ENCODE measurements around the gene STOML1. TPM values are rescaled to one million over a fixed set of nuclear protein-coding genes. Genes with fewer than 3 reads are reported as not detected.
"Not testable (repeated sequence)": the region's sequence is repeated elsewhere in the genome, so short reads cannot be mapped to it uniquely, and the experiment has no call there.

The STOML1 gene
- polyA plus RNA-seq, 3 donors, result 9.5 to 10.5 (median 10.3) TPM

DNA sequence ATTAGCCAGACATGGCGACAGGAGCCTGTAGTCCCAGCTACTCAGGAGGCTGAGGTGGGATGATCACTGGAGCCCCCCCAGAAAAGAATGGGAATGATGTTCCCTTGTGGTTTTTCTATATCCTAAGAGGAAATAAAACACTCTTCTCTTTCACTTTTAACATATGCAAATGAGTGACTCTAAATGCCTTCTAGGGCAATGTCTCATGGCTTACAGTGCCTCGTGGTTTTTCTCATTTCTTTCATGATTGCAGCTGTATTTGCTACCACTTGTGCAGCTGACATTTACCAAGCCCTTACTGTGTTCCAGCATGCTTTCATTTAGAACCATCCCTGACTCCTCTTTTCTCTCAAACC is 26.4 kb downstream of the STOML1 start:
- DNase-seq (ENCODE audit: low read depth in 3 of 3, low spot score in 2 of 3), result no peak

DNA sequence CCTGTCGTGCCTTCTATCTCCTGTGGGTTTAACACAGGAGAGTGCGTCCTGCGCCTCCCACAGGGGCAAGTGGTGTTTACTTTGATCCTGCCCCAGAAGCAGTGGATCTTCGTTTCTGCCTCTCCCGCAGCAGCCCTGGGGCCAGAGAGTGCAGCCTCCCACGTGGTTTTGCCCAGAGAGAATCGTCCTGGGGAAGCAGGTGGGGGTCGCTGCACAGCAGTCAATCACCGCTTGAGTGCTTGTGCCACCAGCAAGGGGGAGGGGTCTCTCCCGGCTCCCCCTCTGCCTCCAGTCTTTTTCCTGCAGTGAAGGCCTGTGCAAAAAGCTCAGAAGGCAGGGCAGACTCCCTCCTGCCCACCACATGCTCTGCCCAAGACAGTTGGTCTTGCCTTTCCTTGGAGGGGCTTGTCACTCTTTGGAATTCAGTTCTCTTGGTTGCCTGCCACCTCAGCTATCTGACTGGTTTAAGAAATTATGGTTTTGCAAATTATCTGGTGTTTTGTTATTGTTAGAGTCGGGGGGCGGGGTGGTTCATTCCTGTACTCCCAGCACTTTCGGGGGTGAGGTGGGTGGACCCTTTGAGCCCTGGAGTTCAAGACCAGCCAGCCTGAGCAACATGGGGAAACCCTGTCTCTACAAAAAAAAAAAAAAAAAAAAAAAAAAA is 26.9 kb downstream of the STOML1 start:
- DNase-seq (ENCODE audit: low read depth in 3 of 3, low spot score in 2 of 3), result no peak

DNA sequence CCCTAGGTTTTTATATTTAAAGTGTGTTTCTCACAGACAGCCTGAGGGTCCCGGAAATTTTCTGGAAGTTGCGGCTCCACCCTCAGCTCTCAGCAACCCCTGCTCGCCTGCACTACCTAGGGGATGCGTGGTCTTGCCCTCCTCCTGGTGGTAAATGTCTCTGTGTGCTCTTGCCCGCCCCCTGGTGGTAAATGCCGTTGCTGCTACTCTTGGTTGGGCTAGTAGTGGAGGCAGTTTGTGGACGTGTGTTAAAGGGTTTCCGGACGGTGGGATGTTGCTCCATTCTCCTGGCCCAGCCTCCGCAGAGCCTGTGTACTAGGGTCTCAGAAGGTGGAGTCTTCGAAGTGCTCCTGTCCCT is 27.4 kb downstream of the STOML1 start:
- DNase-seq (ENCODE audit: low read depth in 3 of 3, low spot score in 2 of 3), result peak in 2 of 3 donors; percentile 57 to 62

DNA sequence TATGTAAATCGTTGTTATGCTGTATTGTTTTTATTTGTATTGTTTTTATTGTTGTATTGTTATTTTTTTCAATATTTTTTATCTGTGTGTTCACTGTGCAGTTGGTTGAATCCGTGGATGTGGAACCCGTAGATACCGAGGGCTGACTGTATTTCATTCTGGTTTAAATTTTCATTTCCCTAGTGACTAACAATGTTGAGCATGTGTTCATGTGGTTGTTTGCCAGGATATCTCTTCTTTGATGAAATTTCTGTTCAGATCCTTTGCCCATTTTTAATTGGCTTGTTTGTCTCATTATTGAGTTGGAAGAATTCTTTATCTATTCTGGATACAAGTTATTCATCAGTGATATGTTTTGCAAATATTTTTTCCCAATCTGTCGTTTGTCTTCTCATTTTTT is 29.7 kb downstream of the STOML1 start:
- no peak for DNase-seq (ENCODE audit: low read depth in 3 of 3, low spot score in 2 of 3)

DNA sequence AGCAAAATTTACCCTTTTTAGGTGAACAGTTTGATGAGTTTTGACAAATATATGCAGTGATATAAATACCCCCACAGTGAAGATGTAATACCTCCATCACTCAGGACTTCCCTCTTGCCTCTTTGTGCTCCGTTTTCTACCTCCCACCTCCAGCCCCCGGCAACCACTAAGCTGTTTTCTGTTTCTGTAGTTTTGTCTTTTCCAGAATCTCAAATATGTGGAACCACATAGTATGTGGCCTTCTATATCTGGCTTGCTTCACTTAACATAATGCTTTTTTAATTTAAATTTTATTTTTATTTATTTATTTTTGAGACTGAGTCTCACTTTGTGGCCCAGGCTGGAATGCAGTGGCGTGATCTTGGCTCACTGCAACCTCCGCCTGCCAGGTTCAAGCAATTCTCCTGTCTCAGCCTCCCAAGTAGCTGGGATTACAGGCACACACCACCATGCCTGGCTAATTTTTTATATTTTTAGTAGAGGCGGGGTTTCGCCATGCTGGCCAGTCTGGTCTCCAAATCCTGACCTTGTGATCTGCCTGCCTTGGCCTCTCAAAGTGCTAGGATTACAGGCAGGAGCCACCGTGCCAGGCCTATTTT is 31.5 kb downstream of the STOML1 start:
- not testable (repeated sequence) for DNase-seq (ENCODE audit: low read depth in 3 of 3, low spot score in 2 of 3)

DNA sequence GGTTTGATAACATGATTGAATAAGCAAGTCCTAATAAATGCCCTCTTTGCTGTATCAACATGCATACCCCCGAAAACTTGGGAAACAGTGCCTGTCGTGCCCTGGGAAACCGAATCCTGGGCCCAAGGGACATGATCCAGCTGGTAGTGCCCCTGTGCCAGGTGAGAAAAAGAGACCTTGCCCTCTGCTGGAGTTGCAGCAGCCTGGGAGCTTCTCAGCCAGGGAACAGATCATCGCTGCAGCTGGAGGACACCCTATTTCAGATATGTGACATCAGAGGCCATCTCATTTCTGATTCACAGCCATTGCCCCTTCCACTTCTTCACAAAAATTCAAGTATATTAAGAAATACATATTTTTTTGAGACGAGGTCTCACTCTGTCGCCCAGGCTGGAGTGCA is 32.3 kb downstream of the STOML1 start:
- DNase-seq (ENCODE audit: low read depth in 3 of 3, low spot score in 2 of 3), result no peak

DNA sequence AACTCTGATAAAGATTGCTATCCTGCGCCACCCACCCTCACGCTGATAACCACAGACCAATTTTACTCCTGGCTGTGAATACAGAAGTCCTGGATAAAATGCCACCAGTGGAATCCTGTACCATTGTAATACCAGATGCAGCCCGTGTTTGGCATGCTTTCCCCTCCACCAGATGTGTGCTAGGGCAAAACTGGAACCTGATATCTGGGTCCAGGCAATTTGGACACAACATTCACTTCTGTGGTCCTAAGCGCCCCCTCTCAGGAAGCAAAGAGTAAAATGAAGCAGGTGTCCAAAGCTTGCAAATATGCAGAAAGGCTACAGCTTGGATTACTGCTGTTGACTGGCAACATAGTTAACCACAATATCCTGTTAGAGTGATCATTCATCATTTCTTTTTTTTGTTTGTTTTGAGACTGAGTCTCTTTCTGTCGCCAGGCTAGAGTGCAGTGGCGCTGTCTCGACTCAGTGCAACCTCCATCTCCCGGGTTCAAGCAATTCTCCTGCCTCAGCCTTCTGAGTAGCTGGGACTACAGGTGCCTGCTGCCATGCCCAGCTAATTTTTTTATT is 33.0 kb downstream of the STOML1 start:
- no peak for DNase-seq (ENCODE audit: low read depth in 3 of 3, low spot score in 2 of 3)

DNA sequence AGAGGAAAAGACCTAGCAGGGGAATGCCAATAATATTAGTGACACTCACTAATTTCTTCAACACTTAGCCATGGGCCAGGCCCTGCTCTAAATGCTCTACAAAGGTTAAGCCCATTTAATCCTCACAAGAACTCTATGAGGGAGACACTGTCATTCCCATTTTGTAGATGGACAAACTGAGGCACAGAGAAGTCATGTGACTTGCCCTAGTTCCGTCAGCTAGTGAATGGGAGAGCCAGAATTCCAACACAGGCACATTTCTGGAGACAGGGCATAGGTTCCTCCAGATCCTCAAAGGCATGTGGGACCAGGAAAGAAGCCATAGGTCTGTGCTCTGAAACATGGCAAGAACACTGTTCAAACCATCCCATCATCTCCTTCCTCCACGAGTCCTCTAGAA is 34.3 kb downstream of the STOML1 start:
- DNase-seq (ENCODE audit: low read depth in 3 of 3, low spot score in 2 of 3), result no peak

DNA sequence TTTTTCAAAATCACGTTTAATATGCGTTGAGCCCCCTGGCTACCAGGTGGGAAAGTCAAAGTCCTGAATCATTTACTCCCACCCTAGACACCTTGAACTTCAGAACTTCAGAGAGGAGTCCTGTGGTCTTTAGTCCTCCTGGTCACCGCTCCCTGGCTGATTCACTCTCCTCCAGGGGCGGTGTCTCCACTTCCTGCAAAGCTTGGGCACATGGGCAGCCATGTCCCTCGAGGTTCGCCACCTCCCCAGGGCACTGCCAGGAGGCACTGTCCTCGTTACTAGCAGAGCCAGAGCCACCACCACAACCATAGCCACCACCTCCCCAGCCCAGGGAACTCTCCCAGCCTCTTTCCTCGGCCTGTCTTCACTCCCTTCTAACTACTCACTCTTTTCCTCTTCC is 34.8 kb downstream of the STOML1 start:
- no peak for DNase-seq (ENCODE audit: low read depth in 3 of 3, low spot score in 2 of 3)

DNA sequence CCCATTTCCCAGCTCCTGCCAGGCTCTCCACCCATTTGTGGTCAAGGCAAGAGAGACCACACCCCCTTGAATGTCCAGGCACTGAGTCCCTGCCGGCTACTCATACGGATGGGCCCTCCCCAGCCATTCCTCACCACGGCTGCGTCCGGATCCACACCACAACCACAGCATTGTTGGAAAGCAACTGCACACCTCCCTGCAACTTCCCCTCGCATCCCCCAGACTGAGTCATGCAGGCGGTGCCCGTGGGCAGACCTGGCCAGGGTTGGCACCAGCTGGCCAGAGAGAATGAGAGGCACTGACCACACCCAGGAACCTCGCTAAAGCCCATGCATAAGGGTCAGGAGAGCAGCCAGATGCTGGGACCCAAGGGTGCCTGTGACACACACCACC is 35.4 kb downstream of the STOML1 start:
- DNase-seq (ENCODE audit: low read depth in 3 of 3, low spot score in 2 of 3), result no peak

DNA sequence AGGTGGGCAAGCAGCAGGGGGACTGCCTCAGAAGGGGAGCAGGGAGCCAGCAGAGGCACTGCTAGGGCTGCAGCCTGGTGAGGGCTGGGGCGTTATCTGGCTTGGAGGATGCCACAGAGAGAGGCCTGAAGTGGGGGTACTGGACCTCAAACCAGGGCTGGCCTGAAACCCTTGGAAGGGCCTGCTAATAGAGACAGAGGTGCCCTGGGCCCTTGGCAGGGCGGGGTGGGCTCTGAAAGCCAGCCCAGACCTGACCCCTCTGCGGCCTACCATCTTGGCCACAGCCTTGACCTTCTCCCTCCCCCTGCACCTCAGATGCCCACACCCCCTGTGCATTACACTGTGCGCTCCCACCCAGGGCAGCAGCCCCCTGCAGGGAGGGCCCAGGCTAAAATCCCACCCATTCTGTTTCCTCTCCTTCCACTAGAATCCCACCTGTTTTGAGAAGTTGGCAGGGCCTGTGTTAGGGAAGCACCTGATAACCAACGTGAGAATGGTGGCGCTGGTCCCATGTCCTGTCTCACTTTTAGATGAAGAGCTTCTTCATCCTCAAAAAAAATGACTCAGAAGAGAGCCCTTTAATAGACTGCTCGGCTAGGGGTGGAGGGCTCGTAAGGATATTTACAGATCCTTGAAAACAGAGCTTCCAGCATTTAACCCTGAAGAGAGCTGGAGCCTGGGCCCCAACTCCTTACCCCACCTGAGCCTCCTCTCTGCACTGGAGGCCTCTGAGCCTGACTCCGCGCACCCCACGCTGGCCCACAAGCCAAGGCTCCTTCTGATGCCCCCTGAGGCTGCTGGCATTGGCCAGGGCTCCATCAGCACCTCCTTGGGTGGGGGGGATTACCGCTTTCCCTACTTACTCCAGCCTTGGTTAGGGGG is 36.0 kb downstream of the STOML1 start:
- DNase-seq (ENCODE audit: low read depth in 3 of 3, low spot score in 2 of 3), result no peak

DNA sequence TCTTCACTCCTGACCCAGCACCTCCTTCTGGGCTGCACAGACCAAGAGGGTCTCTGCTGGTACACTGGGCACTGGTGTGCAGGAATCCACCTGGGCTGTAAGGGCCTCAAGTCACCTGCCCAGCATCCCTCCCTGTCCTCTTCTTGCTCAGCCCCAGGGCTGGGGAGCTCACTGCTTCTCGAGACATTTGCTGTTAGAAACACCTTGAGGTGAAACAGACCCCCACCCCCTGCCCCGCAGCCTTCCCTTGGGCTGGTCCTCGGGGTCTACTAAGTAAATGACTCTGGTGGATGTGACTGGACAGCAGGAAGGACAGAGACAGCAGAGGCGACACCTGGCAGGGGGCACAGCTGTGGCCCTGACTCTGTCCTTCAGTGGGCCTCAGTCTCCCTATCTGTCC is 36.8 kb downstream of the STOML1 start:
- no peak for DNase-seq (ENCODE audit: low read depth in 3 of 3, low spot score in 2 of 3)

DNA sequence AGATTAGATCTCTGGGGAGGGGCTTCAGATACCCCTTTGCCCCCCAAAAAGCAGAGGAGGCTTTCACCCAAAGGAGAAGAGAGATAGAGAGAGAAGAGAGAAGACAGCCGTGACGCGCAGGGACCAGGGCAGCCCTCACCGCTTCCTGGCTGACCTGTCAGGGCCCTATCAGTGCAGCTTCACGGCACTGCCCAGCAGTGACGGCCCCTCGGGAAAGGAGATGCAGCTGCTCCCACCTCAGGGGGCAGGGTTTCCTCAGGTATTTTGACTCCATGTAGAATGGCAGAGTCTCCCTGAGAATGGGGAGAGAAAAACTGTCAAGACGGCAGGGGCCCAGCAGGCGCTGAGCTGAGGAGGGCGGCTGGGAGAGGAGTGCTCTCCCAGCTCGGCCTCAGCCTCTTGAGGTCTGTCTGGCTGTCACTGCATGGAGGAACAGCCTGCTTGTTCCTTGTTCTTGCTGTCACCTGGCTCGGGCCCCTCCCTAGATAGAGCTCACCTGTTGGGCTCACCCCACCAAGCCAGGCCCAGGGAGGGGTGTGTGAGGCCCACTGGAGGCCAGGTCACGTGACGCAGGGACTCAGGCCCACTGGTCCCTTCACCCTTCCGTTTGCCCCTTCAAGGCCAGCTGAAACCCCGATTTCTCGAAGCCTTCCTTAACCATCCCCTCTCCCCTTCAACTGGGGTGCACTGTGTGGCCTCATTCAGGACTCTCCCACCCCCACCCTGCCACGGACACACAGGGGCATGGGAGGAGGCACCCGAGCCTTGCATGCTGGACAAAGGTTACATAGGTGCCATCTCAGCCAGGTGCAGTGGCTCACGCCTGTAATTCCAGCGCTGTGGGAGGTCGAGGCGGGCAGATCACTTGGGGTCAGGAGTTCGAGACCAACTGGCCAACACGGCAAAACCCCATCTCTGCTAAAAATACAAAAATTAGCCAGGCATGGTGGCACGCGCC is 37.6 kb downstream of the STOML1 start:
- DNase-seq (ENCODE audit: low read depth in 3 of 3, low spot score in 2 of 3), result no peak

DNA sequence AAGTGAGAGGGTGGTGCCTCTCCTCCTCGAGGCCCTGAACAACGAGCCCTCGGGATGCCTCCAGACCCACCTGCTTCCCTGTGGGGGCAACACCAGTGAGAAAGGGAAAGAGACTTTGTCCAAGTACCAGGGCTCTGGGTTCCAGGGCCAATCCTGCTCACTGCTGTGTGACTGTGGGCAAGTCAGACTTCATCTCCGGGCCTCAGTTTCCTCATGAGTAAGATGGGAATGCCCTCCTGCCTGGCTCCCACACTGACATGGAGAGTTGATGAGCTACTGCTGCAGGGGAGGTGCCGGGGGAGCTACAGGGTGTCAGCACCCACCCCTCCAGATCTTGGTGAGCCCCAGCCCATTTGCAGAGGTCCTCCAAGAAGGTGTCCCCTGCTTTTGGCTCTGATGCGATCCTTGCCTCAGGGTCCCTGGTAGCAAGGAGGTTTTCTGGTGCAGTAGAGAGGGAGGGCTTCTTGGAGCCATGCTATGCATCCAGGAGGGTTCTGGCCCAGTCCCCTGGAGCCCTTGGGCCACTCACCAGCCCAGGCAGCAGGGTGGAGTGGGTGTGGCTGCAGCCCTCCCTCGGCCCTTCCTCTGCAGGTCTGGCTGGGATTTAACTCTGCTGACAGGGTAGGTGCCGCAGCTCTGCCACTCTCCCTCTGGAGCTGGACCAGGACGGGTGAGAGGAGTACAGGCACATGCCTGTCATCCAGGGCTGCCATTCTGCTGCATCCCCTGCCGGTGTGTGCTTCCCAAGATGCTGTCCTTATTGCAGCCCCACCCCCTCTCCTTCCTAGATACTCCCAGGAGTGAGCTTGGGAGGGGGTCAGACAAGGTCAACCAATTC is 39.0 kb downstream of the STOML1 start:
- no peak for DNase-seq (ENCODE audit: low read depth in 3 of 3, low spot score in 2 of 3)

DNA sequence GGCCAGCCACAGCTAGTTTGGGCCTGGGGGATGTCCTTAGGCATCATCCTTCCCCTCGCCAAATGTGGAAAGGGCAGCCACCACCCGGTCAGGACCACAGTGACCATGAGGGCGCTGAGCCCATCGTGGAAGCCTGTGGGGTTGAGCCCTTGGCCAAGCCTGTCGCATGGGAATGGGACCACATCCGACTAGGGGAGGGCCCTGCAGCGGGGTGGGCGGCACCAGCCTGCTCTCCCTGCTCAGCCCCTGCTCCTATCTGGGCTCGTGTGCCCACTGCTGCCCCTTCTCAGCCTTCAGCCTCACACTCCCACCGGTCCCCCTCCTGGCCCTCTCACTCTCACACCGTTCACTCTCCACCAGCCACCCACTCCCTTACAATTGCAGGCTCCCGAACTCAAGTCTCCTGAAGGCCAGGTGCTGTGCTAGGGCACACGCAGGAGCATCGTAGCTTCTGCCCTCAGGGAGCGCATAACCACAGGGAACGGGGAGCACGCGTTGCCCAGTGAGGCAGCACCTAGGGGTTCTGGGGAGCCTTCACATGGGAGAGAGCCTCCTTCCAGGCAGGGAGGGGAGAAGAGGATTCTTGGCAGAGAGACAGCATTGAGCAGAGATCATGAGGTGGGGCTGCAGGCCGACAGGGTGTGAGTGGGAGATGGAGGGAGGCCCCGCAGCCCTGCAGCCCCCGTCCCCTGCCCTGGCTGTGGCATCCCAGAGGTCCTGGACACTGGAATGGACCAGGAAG is 39.8 kb downstream of the STOML1 start:
- DNase-seq (ENCODE audit: low read depth in 3 of 3, low spot score in 2 of 3), result no peak

DNA sequence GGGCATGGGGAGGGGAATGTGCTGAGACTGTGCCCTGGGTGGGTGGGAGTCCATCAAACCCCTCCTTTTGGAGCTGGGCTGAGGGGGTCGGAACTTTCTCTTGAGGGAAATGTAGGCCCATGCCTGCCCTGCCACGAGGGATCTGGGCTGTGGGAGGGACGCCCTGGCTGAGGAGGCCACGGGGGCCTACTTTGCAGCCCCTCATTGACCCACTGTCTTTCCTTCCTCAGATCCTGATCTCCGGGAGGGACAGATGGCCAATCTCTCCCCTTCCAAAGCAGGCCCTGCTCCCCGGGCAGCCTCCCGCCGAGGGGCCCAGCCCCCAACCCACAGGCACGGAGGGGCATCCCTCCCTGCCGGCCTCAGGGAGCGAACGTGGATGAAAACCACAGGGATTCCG is 40.5 kb downstream of the STOML1 start:
- no peak for DNase-seq (ENCODE audit: low read depth in 3 of 3, low spot score in 2 of 3)

DNA sequence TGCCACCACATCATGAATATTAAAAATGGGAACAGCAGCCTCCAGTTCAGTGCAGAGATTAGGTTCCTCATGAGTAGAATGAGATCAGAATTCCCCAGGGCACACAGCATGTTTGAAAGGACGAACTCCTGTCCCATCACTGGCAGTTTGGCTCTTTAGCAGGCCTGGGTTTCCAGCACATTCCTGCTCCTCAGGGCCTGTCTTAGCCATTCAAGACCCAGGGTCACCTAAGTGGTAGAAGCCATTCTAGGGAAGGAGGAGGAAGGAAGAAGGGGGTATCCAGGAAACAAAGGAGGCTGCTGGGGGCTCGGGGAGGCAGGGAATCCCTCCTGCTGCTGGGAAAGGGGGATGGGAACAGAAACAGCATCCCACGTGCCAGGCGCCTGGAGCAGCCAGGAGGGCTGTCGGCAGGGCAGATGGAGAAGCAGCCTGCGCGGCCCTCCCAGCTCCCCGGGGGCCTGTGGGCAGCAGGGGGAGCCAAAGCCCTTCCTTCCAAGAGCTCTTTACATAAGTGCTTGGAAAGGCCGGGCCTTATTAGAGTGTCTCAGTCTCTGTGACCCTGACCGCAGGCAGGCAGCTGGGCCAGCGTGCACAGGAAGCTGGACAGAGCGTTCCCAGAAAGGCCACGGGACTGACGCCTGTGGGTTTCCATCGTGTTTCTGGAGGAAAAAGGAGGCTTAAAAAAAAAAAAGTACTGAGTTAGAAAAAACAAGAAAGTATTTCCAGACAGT is 41.1 kb downstream of the STOML1 start:
- DNase-seq (ENCODE audit: low read depth in 3 of 3, low spot score in 2 of 3), result peak; percentile 76 to 82 (median 78)

DNA sequence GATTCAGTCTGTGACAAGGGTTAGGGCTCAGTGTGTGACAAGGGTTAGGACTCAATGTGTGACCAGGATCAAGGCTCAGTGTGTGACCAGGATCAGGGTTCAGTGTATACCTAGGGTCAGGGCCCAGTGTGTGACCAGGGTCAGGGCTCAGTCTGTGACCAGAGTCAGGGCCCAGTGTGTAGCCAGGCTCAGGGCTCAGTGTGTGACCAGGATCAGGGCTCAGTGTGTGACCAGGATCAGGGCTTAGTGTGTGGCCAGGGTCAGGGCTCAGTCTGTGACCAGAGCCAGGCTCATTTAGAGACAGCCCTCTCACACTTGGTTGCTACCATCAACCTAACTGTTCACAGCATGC is 41.6 kb downstream of the STOML1 start:
- no peak for DNase-seq (ENCODE audit: low read depth in 3 of 3, low spot score in 2 of 3)
